Measurements from ENCODE around the gene ZNG1C. TPM values are rescaled to one million over a fixed set of nuclear protein-coding genes. Genes with fewer than 3 reads are reported as not detected.
"Not testable (repeated sequence)": the region's sequence is repeated elsewhere in the genome, so short reads cannot be mapped to it uniquely, and the experiment has no call there.

The ZNG1C gene
- 108 and 128 TPM in 2 replicates for total RNA-seq (2014; rRNA removed)
- percentile 79 among the genes with signal in this experiment for Bru-seq, nascent RNA
- BruChase-seq, experiment 1, labeled RNA remaining after a 6-hour chase = percentile 70 among the genes with signal in this experiment
- BruChase-seq, experiment 2, labeled RNA remaining after a 2-hour chase = percentile 85 among the genes with signal in this experiment
- long read RNA-seq, transcript CBWD3-206 (3 exons, 1,736 nt) = major isoform, 32 of 71 reads
- long read RNA-seq, partial matches to known transcripts = 5 of 71 reads
- long read RNA-seq, other reads (novel, unspliced or antisense) = 34 of 71 reads

DNA sequence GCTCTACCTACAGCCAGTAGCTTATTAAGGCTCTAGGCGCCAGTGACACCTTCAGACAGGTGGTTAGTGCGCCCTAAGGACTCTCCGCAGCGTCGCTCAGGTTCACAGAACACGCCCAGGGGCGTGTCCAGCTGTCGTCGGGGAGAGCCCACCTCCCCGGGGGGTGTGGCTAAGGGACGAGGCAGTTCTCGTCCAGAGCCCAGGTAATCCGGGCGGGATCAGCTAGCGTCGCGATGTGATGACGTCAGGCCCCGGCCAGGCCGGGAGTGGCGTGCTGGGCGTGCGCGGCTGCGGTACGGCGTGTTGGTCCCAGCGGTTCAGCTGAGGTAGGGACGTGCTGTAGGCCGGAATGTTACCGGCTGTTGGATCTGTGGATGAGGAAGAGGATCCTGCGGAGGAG lies at the start of gene ZNG1C:
Gene ZNG1C (plus strand): TSS at position 301 of the 400 bp plus-strand sequence. CDS start 49 bp downstream, at position 350.
- not testable (repeated sequence) for H3K79me2 ChIP-seq (ENCODE audit: low read length); ATAC-seq; BruUV-seq (replicated peaks)

DNA sequence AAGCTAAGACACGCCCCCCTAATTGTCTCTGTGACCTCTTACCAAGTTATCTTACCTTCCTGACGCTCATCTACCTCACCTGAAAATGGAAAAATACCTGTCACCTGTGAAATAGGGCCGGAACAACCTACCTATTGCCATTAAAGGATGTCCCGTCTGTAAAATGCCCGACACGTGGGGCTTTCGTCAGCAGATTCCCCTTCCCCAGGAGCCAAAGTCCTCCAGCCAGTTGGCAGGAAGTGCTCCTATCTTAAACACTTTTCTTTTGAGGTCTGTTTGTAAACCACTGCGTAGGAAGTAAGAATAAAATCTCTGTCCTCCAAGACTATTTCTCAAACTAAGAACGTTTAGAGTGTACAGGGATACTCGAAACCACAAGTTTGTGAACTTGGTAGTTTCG lies 654 bp downstream of the ZNG1C start:
- H3F3A ChIP-seq (ENCODE audit: low read length, unreplicated experiment); H3K36me3 ChIP-seq (ENCODE audit: low read depth, low read length); BruUV-seq (replicated peaks); H3K4me1 ChIP-seq (ENCODE audit: insufficient read depth, low read length); intact Hi-C loops (cut with micrococcal nuclease); H3K27me3 ChIP-seq (ENCODE audit: low read length); H2AFZ ChIP-seq (ENCODE audit: low read length); H3K9ac ChIP-seq (ENCODE audit: low read length); H4K20me1 ChIP-seq (ENCODE audit: low read length); CTCF ChIA-PET; H3K9me2 ChIP-seq (replicated peaks; ENCODE audit: low read length); H3K9me3 ChIP-seq (ENCODE audit: low read length); H3K4me3 ChIP-seq (ENCODE audit: low read length); POLR2A ChIA-PET (ENCODE audit: unreplicated experiment); H3K79me2 ChIP-seq (ENCODE audit: low read length); H3K4me2 ChIP-seq (ENCODE audit: low read length); H3K27ac ChIP-seq (ENCODE audit: low read length); DNase-seq; ATAC-seq: not testable (repeated sequence)

More for the DNA sequence above, at the start of gene ZNG1C:
- CTCF ChIA-PET; H2AFZ ChIP-seq (ENCODE audit: low read length); H3K9me2 ChIP-seq (replicated peaks; ENCODE audit: low read length); H3K4me3 ChIP-seq (ENCODE audit: low read length); H3K36me3 ChIP-seq (ENCODE audit: low read depth, low read length); H3K9ac ChIP-seq (ENCODE audit: low read length); POLR2A ChIA-PET (ENCODE audit: unreplicated experiment); H3K27ac ChIP-seq (ENCODE audit: low read length); H3F3A ChIP-seq (ENCODE audit: low read length, unreplicated experiment); DNase-seq; H3K4me1 ChIP-seq (ENCODE audit: insufficient read depth, low read length); H3K4me2 ChIP-seq (ENCODE audit: low read length); H4K20me1 ChIP-seq (ENCODE audit: low read length); H3K9me3 ChIP-seq (ENCODE audit: low read length); intact Hi-C loops (cut with micrococcal nuclease); H3K27me3 ChIP-seq (ENCODE audit: low read length): not testable (repeated sequence)

DNA sequence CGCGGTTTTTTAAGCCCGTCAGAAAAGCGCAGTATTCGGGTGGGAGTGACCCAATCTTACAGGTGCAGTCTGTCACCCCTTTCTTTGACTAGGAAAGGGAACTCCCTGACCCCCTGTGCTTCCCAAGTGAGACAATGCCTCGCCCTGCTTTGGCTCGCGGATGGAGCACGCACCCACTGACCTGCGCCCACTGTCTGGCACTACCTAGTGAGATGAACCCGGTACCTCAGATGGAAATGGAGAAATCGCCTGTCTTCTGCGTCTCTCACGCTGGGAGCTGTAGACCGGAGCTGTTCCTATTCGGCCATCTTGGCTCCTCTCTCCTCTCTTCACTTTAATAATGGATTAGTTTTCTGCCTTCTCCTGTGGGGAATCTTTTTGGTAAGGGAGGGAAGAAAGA lies 39.3 kb downstream of the ZNG1C start:
- POLR2A ChIA-PET (ENCODE audit: unreplicated experiment); H3K9me3 ChIP-seq (ENCODE audit: low read length); H3F3A ChIP-seq (ENCODE audit: low read length, unreplicated experiment); DNase-seq; ATAC-seq; BruUV-seq (replicated peaks); H3K27ac ChIP-seq (ENCODE audit: low read length); H3K4me1 ChIP-seq (ENCODE audit: insufficient read depth, low read length); H3K9me2 ChIP-seq (replicated peaks; ENCODE audit: low read length); intact Hi-C loops (cut with micrococcal nuclease); H3K27me3 ChIP-seq (ENCODE audit: low read length); H4K20me1 ChIP-seq (ENCODE audit: low read length); H3K79me2 ChIP-seq (ENCODE audit: low read length); H2AFZ ChIP-seq (ENCODE audit: low read length); CTCF ChIA-PET; H3K4me3 ChIP-seq (ENCODE audit: low read length); H3K9ac ChIP-seq (ENCODE audit: low read length); H3K36me3 ChIP-seq (ENCODE audit: low read depth, low read length); H3K4me2 ChIP-seq (ENCODE audit: low read length): not testable (repeated sequence)

DNA sequence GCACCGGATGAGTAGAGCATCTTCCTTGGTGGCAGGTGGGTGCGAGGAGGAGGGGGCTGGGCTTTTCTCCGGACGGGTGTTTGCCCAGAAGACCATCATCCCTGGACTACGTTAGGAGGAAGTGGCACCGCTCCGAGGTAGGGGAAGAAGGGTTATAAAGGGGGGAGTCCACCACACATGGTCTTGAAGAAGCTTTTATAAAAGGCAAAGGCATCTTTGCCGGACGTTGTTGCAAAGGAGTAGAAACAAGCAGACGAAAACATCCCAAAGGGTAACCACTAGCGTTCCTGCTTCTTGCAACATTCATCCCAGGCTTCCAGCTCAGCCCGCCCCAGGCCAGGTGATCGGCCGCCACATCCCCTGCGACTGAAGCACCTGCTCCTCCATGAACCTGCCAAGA lies 60.8 kb downstream of the ZNG1C start, which contains the start of gene FOXD4L3:
Gene FOXD4L3 (plus strand): TSS at position 301 of the 400 bp plus-strand sequence. CDS start 85 bp downstream, at position 386.
- H3K27me3 ChIP-seq (ENCODE audit: low read length); H4K20me1 ChIP-seq (ENCODE audit: low read length); H3K9ac ChIP-seq (ENCODE audit: low read length); DNase-seq; POLR2A ChIA-PET (ENCODE audit: unreplicated experiment); H3K27ac ChIP-seq (ENCODE audit: low read length); H2AFZ ChIP-seq (ENCODE audit: low read length); ATAC-seq; BruUV-seq (replicated peaks); H3K9me2 ChIP-seq (replicated peaks; ENCODE audit: low read length); H3F3A ChIP-seq (ENCODE audit: low read length, unreplicated experiment); intact Hi-C loops (cut with micrococcal nuclease); H3K4me1 ChIP-seq (ENCODE audit: insufficient read depth, low read length); H3K36me3 ChIP-seq (ENCODE audit: low read depth, low read length); H3K9me3 ChIP-seq (ENCODE audit: low read length); H3K4me2 ChIP-seq (ENCODE audit: low read length); CTCF ChIA-PET; H3K4me3 ChIP-seq (ENCODE audit: low read length); H3K79me2 ChIP-seq (ENCODE audit: low read length): not testable (repeated sequence)

DNA sequence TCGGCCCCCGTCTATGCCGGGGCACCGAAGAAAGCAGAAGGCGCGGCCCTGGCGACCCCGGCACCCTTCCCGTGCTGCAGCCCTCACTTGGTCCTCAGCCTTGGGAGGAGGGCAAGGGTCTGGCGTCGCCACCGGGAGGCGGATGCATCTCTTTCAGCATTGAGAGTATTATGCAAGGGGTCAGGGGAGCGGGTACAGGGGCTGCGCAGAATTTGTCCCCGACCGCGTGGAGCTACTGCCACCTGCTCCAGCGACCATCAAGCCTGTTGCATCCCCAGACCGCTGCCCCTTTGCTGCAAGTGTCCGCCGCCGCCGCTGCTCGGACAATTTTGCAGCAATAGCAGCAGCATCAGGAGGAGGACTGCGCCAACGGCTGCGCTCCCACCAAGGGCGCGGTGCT lies 62.0 kb downstream of the ZNG1C start:
- H3K36me3 ChIP-seq (ENCODE audit: low read depth, low read length); BruUV-seq (replicated peaks); H3K9me3 ChIP-seq (ENCODE audit: low read length); ATAC-seq; H3K4me3 ChIP-seq (ENCODE audit: low read length); H3K9me2 ChIP-seq (replicated peaks; ENCODE audit: low read length); intact Hi-C loops (cut with micrococcal nuclease); H4K20me1 ChIP-seq (ENCODE audit: low read length); H3F3A ChIP-seq (ENCODE audit: low read length, unreplicated experiment); H3K27ac ChIP-seq (ENCODE audit: low read length); H3K79me2 ChIP-seq (ENCODE audit: low read length); H3K27me3 ChIP-seq (ENCODE audit: low read length); DNase-seq; H3K9ac ChIP-seq (ENCODE audit: low read length); POLR2A ChIA-PET (ENCODE audit: unreplicated experiment); H3K4me1 ChIP-seq (ENCODE audit: insufficient read depth, low read length); CTCF ChIA-PET; H3K4me2 ChIP-seq (ENCODE audit: low read length); H2AFZ ChIP-seq (ENCODE audit: low read length): not testable (repeated sequence)

DNA sequence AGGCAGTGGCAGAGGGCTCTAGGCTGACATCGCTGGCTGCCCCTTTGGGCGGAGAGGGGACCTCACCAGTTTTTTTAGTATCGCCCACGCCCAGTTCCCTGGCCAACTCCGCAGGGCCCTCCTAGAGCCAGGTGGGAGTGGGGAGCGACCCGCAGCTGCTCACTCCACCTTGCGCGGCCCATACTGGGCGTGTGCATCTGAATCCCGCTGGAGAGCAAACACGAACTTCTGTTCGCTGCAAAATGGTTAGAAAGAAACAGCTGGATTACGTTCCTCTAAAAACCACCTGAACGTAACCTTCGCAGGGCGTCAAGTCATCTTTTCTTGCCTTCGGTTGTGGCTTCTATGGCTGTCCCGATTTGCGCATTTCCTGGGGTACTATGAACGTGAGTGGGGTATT lies 62.4 kb downstream of the ZNG1C start:
- DNase-seq; ATAC-seq; H3K4me1 ChIP-seq (ENCODE audit: insufficient read depth, low read length); intact Hi-C loops (cut with micrococcal nuclease); H3K9me2 ChIP-seq (replicated peaks; ENCODE audit: low read length); H3K27me3 ChIP-seq (ENCODE audit: low read length); CTCF ChIA-PET; POLR2A ChIA-PET (ENCODE audit: unreplicated experiment); H3K4me3 ChIP-seq (ENCODE audit: low read length); H3K36me3 ChIP-seq (ENCODE audit: low read depth, low read length); H4K20me1 ChIP-seq (ENCODE audit: low read length); H3K9ac ChIP-seq (ENCODE audit: low read length); H2AFZ ChIP-seq (ENCODE audit: low read length); H3K4me2 ChIP-seq (ENCODE audit: low read length); H3K27ac ChIP-seq (ENCODE audit: low read length); H3F3A ChIP-seq (ENCODE audit: low read length, unreplicated experiment); H3K9me3 ChIP-seq (ENCODE audit: low read length); BruUV-seq (replicated peaks); H3K79me2 ChIP-seq (ENCODE audit: low read length): not testable (repeated sequence)

DNA sequence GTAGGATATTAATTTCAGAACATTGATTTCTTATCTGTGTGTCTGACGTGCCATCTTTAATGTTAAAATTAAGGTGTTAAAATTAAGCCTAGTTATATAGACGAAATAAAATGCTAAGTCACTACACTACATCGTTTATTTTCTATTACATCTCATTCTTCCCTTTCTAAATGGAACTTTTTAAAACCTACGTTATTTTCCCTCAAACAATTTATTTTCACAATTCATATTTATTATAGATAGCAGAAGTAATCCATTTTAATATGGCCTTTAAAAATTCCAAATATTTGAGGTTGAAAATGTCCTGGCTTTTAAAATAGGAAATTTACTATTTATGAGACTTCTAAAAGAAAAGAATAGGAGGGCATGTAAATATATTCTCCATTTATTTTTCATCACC lies 63.0 kb downstream of the ZNG1C start:
- intact Hi-C loops (cut with micrococcal nuclease); H3K9me2 ChIP-seq (replicated peaks; ENCODE audit: low read length); CTCF ChIA-PET; H3K4me2 ChIP-seq (ENCODE audit: low read length); DNase-seq; H3K27me3 ChIP-seq (ENCODE audit: low read length); H3K4me1 ChIP-seq (ENCODE audit: insufficient read depth, low read length); H3F3A ChIP-seq (ENCODE audit: low read length, unreplicated experiment); H3K36me3 ChIP-seq (ENCODE audit: low read depth, low read length); H3K27ac ChIP-seq (ENCODE audit: low read length); H3K9ac ChIP-seq (ENCODE audit: low read length); POLR2A ChIA-PET (ENCODE audit: unreplicated experiment); H4K20me1 ChIP-seq (ENCODE audit: low read length); H3K79me2 ChIP-seq (ENCODE audit: low read length); H3K4me3 ChIP-seq (ENCODE audit: low read length); BruUV-seq (replicated peaks); ATAC-seq; H2AFZ ChIP-seq (ENCODE audit: low read length); H3K9me3 ChIP-seq (ENCODE audit: low read length): not testable (repeated sequence)

Measured in PC-3 (cell line).